ENCODE measurements around the gene KIAA0232. TPM values are rescaled to one million over a fixed set of nuclear protein-coding genes. Genes with fewer than 3 reads are reported as not detected.

Gene KIAA0232
- total and polyA plus RNA-seq, 7 donors = 8.7 to 79.8 (median 53.3) TPM

DNA sequence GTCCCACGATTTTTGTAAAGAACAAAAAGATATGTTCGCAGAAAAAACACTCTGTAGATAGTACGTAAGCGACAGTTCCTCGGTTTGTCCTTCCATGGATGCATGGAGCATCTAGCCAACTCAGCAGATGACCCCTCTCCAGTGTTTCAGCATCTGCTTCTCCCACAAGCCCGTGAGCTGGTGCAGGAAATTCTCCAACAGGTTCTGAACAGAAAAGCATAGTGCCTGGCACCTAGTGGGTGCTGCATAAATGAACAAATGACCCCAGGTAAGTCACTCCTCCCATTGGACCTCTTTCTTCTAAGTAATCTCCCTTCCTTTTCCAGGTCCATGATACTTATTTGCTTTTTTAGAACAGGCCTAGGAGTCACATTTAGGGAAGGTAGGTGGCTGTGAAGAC lies 966 bp upstream of the KIAA0232 start:
- ATAC-seq (no peak), DNase-seq (no peak)
- H3K27me3 ChIP-seq (ENCODE audit: insufficient read depth in 3 of 3, low read length in 2 of 3) = no peaks in the 10 kb centered on the region
- intact Hi-C loops (cut with DNase I) = loop anchor here (5.0 kb wide), 3 partner anchors 64 to 91 kb away; partner anchors contain the start of gene BLOC1S4 (in 1 of the 2)
- 68 to 75% (median 74%) methylated on average over 6 of the region's 6 CpGs for WGBS, 3 donors
- H3K36me3 ChIP-seq (ENCODE audit: insufficient read depth in 1 of 2, low read depth in 1 of 2) = no peaks in the 10 kb centered on the region
- H3K4me1 ChIP-seq = peaks cover 46% of the 10 kb centered on the region
- H3K27ac ChIP-seq = peak overlapping the region; percentile 99
- peak overlapping the region; percentile 93 for H3K4me3 ChIP-seq
- TF ChIP-seq, protein P1, sequence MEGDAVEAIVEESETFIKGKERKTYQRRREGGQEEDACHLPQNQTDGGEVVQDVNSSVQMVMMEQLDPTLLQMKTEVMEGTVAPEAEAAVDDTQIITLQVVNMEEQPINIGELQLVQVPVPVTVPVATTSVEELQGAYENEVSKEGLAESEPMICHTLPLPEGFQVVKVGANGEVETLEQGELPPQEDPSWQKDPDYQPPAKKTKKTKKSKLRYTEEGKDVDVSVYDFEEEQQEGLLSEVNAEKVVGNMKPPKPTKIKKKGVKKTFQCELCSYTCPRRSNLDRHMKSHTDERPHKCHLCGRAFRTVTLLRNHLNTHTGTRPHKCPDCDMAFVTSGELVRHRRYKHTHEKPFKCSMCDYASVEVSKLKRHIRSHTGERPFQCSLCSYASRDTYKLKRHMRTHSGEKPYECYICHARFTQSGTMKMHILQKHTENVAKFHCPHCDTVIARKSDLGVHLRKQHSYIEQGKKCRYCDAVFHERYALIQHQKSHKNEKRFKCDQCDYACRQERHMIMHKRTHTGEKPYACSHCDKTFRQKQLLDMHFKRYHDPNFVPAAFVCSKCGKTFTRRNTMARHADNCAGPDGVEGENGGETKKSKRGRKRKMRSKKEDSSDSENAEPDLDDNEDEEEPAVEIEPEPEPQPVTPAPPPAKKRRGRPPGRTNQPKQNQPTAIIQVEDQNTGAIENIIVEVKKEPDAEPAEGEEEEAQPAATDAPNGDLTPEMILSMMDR (IDR thresholded peaks at IDR 0.05) = no peak
- H3K9me3 ChIP-seq = no peaks in the 10 kb centered on the region

DNA sequence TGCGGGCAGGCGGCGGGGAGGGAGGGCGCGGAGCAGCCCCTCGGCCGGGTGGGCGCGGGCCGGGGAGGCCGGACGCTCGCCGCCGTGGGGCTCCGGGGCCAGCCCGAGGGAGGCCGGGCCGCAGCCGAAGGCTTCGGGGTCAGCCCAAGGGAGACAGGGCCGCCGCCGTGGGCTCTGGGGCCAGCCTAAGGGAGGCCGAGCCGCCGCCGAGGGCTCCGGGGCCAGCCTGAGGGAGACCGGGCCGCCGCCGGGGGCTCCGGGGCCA lies 251 bp downstream of the KIAA0232 start:
- TF ChIP-seq, protein P1 (IDR thresholded peaks at IDR 0.05) = no peak
- intact Hi-C loops (cut with DNase I) = loop anchor here (5.0 kb wide), 3 partner anchors 65 to 90 kb away; partner anchors contain the start of gene BLOC1S4 (in 1 of the 2)
- H3K27ac ChIP-seq = peak overlapping the region; percentile 99
- peak overlapping the region; percentile 93 for H3K4me3 ChIP-seq
- DNase-seq (no peak), ATAC-seq (peak in 1 of 4 donors; percentile 27)
- H3K27me3 ChIP-seq (ENCODE audit: insufficient read depth in 3 of 3, low read length in 2 of 3) = no peaks in the 10 kb centered on the region
- no peaks in the 10 kb centered on the region for H3K9me3 ChIP-seq
- 0 to 1% (median 0%) methylated on average over 3 to 34 of the region's 34 CpGs for WGBS, 3 donors
- H3K36me3 ChIP-seq (ENCODE audit: insufficient read depth in 1 of 2, low read depth in 1 of 2) = no peaks in the 10 kb centered on the region
- peaks cover 58% of the 10 kb centered on the region for H3K4me1 ChIP-seq

DNA sequence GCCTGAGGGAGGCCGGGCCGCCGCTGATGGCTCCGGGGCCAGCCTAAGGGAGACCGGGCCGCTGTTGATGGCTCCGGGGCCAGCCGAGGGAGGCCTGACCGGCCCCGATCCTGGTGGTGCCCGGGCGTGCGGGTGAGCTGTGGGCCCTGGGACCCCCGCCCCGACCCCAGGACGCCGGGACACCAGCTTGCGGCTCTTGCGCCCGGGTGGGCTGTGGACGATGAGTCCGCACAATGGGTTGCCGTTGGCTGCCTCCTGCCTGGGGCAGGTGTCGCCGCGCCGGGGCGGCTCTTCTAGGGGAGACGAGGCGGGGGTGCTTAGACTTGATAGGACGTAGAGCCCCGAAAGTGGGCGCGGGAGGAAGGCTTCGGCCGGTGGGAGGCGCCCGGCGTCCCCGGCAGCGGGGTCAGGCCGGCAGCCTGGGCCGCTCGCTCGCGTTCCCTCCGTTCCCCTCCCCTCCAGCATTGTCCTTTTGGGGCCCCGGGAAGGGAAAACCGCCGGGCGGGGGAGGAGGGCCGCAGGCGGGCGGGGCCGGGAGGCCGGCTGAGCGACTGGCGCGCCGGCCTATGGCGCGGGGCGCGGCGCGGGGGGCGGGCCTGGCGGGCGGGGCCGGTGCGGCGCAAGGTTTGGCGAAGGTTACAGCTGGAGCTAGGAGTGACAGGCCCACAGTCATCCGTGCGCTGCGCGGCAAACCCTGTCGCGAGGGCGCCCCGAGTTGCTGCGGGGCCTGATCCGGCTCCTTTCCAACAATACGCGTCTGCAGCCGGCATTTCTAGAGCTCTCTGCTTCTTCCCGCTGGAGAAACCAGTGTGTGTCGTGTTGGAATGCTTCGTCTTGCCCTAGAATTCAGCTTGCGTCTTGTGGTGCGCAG lies 819 bp downstream of the KIAA0232 start:
- peak; percentile 81 to 86 (median 84) for ATAC-seq

DNA sequence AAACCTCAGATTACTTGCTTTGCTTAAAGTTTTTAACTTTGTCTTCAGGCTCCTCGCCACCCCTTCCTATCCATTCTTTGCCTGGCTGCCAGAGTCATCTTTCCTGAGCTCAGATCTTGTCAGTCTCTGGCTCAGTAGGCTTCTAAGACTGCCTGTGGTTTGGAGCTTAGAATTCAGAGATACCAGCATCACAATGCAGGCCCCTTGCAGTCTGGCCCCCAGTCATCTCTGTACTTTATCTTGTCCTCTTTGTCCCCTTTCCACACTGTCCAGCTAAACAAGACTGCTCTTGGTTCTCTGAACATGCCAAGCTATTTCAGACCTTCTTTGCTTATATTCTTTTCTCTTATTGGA lies 3.0 kb downstream of the KIAA0232 start:
- 96 to 100% (median 97%) methylated on average over 1 of the region's 1 CpG for WGBS, 3 donors
- H3K27me3 ChIP-seq (ENCODE audit: insufficient read depth in 3 of 3, low read length in 2 of 3) = no peaks in the 10 kb centered on the region
- peak overlapping the region; percentile 53 for H3K27ac ChIP-seq
- H3K4me1 ChIP-seq = peaks cover 71% of the 10 kb centered on the region
- DNase-seq = no peak
- H3K4me3 ChIP-seq = peak overlapping the region; percentile 6
- no peak for ATAC-seq
- H3K9me3 ChIP-seq = no peaks in the 10 kb centered on the region
- intact Hi-C loops (cut with DNase I) = loop anchor here in 1 of 2 donors (5.0 kb wide), 1 partner anchor 47 kb away; no protein-coding TSS in a partner anchor
- TF ChIP-seq, protein P1 (IDR thresholded peaks at IDR 0.05) = no peak
- peaks cover 0 to 5% of the 10 kb centered on the region in 2 donors for H3K36me3 ChIP-seq (ENCODE audit: insufficient read depth in 1 of 2, low read depth in 1 of 2)

More for the DNA sequence above, 819 bp downstream of the KIAA0232 start:
- Histone ChIP-seq H3K4me1 (peaks cover 62% of the 10 kb centered on the region), H3K27ac (peak overlapping the region; percentile 99), H3K4me3 (peak overlapping the region; percentile 93), H3K36me3 (ENCODE audit: insufficient read depth in 1 of 2, low read depth in 1 of 2) (no peaks in the 10 kb centered on the region), H3K9me3 (no peaks in the 10 kb centered on the region), H3K27me3 (ENCODE audit: insufficient read depth in 3 of 3, low read length in 2 of 3) (no peaks in the 10 kb centered on the region)
- WGBS, 3 donors = 1% methylated on average over 62 to 91 of the region's 91 CpGs
- intact Hi-C loops (cut with DNase I) = loop anchor here (5.0 kb wide), 3 partner anchors 66 to 89 kb away; partner anchors contain the start of gene BLOC1S4 (in 1 of the 2)
- TF ChIP-seq, protein P1 (IDR thresholded peaks at IDR 0.05) = no peak
- peak; percentile 93 to 95 for DNase-seq

Measured in psoas muscle (tissue), 8 donors.